BJ (cell line): ENCODE data around the gene ACER1. TPM values are rescaled to one million over a fixed set of nuclear protein-coding genes. Genes with fewer than 3 reads are reported as not detected.
"Not testable (repeated sequence)": the region's sequence is repeated elsewhere in the genome, so short reads cannot be mapped to it uniquely, and the experiment has no call there.

ENCODE experiments used
- CTCF ChIA-PET: fragments of 350-600 bp; formaldehyde crosslinking; extraction: SDS; loops from one replicate; lab custom pipeline; 2021; ENCODE audit warnings: antibody characterized with exemption, inconsistent platforms; lab: Yijun Ruan, JAX
- POLR2A ChIA-PET: fragments of 300-600 bp; sonication (Branson Sonifier 250); formaldehyde crosslinking; extraction: SDS; loops from one replicate; lab custom pipeline; 2021; ENCODE audit warnings: antibody characterized with exemption; lab: Charles Lee
- DNase-seq: peaks from one replicate; pipeline ENCODE4 v3.0.0-alpha.2; 2011; ENCODE audit warnings: low read depth
- H3K27me3 ChIP-seq: 2 replicates; pipeline ENCODE4 v1.6.0; 2011; ENCODE audit warnings: low read length; ENCODE audit not compliant: control insufficient read depth, insufficient read depth
- H3K36me3 ChIP-seq: 2 replicates; pipeline ENCODE4 v1.5.1; 2011; ENCODE audit warnings: low read length; ENCODE audit not compliant: control insufficient read depth, insufficient read depth
- H3K4me3 ChIP-seq: 2 replicates; pipeline ENCODE4 v1.5.1; 2011; ENCODE audit warnings: low read depth, mild to moderate bottlenecking, control low read depth, low read length
- CTCF ChIP-seq: IDR thresholded peaks from 2 replicates; pipeline ENCODE4 v1.5.1; 2011; ENCODE audit warnings: low read depth, mild to moderate bottlenecking, control low read depth, inconsistent platforms, low read length, moderate library complexity; ENCODE audit not compliant: insufficient read depth
- polyA plus RNA-seq: library from polyadenylated mRNA; depleted of rRNA; stranded (reverse); fragments of >200 nt; gene quantifications from 2 replicates; pipeline ENCODE4 v1.2.3, GENCODE V29; 2011

Gene ACER1
- polyA plus RNA-seq, 1 experiment = 0.10 TPM

GRCh38 chr19:6286676-6287075 lies 46.7 kb downstream of the ACER1 start:
- ChIA-PET POLR2A (no interaction called here), CTCF (interaction anchor here (1.2 to 6.9 kb wide), 2 partner anchors 13 to 68 kb away, joined by 7 to 37 read pairs; no protein-coding TSS in a partner anchor)
- Histone ChIP-seq H3K4me3 (no peak overlapping the region), H3K36me3 (no peaks in the 10 kb centered on the region), H3K27me3 (no peaks in the 10 kb centered on the region)
- no peak for TF ChIP-seq CTCF
- DNase-seq = no peak

GRCh38 chr19:6282393-6282792 lies 51.0 kb downstream of the ACER1 start:
- POLR2A ChIA-PET = interaction anchor here (0.6 kb wide), 1 partner anchor 10 kb away, joined by 10 read pairs; no protein-coding TSS in a partner anchor
- CTCF ChIA-PET = interaction anchor here (4.4 kb wide), 1 partner anchor 64 kb away, joined by 19 read pairs; no protein-coding TSS in a partner anchor
- not testable (repeated sequence) for DNase-seq, H3K4me3 ChIP-seq, H3K36me3 ChIP-seq, H3K27me3 ChIP-seq

- CTCF ChIA-PET = interaction anchor here (1.5 kb wide), 1 partner anchor 8 kb away, joined by 3 read pairs; no protein-coding TSS in a partner anchor
- peak; percentile 54 for TF ChIP-seq CTCF
- Histone ChIP-seq H3K4me3 (peak within 1 kb of the TSS; percentile 88), H3K36me3 (no peaks in the 10 kb centered on the region; the same call in 1 of the 2 replicates), H3K27me3 (no peaks in the 10 kb centered on the region)
- peak; percentile 74 for DNase-seq
- POLR2A ChIA-PET = no interaction called here
These were observed 53.4 kb downstream of the ACER1 start, which contains the start of gene MLLT1 for GRCh38 chr19:6279931-6280591. TSS of gene MLLT1 (minus strand) at chr19:6279975. CDS start at chr19:6279784, 191 bp downstream.

- CTCF ChIA-PET = interaction anchor here (4.3 kb wide), 1 partner anchor 60 kb away, joined by 38 read pairs; no protein-coding TSS in a partner anchor
- no peak for TF ChIP-seq CTCF
- H3K27me3 ChIP-seq = no peaks in the 10 kb centered on the region
- H3K36me3 ChIP-seq = no peaks in the 10 kb centered on the region; the same call in 1 of the 2 replicates
- POLR2A ChIA-PET = no interaction called here
- H3K4me3 ChIP-seq = peak overlapping the region; percentile 88
- no peak for DNase-seq
These were observed 53.8 kb downstream of the ACER1 start for GRCh38 chr19:6279620-6279930.

- H3K4me3 ChIP-seq = peak overlapping the region; percentile 88
- H3K27me3 ChIP-seq = no peaks in the 10 kb centered on the region
- CTCF ChIA-PET = interaction anchor here (0.7 to 4.3 kb wide), 3 partner anchors 18 to 59 kb away, joined by 3 to 38 read pairs (median 3); no protein-coding TSS in a partner anchor
- no peaks in the 10 kb centered on the region; the same call in 1 of the 2 replicates for H3K36me3 ChIP-seq
- no peak for DNase-seq
- TF ChIP-seq CTCF = no peak
- POLR2A ChIA-PET = no interaction called here
These were observed 54.4 kb downstream of the ACER1 start for GRCh38 chr19:6278740-6279619.
